Measurements from ENCODE around the gene GRIK4.
A peak's percentile ranks its signal among the peaks of the same experiment; 100 is the strongest.
"Not testable (repeated sequence)": the region's sequence is repeated elsewhere in the genome, so short reads cannot be mapped to it uniquely, and the experiment has no call there.

Gene GRIK4

GRCh38 chr11:120750647-120751549, 239.3 kb downstream of the GRIK4 start:
- DNase-seq, result no peak

- no peak for DNase-seq
Measured at GRCh38 chr11:120751550-120751949, 240.0 kb downstream of the GRIK4 start.

GRCh38 chr11:120752668-120753067, 241.1 kb downstream of the GRIK4 start:
- DNase-seq, result no peak

- DNase-seq, result peak; percentile 3
Measured at GRCh38 chr11:120756931-120757330, 245.4 kb downstream of the GRIK4 start.

- no peak for DNase-seq
Measured at GRCh38 chr11:120759046-120759445, 247.5 kb downstream of the GRIK4 start.

GRCh38 chr11:120765710-120766109, 254.2 kb downstream of the GRIK4 start:
- DNase-seq, result not testable (repeated sequence)

- DNase-seq, result no peak
Measured at GRCh38 chr11:120766318-120766717, 254.8 kb downstream of the GRIK4 start.

- DNase-seq, result no peak
Measured at GRCh38 chr11:120768949-120769348, 257.4 kb downstream of the GRIK4 start.

- DNase-seq, result no peak
Measured at GRCh38 chr11:120769906-120770305, 258.4 kb downstream of the GRIK4 start.

- no peak for DNase-seq
Measured at GRCh38 chr11:120771551-120772060, 260.1 kb downstream of the GRIK4 start.

- DNase-seq, result peak; percentile 8
Measured at GRCh38 chr11:120773501-120774031, 262.0 kb downstream of the GRIK4 start.

GRCh38 chr11:120774591-120775386, 263.2 kb downstream of the GRIK4 start:
- no peak for DNase-seq

GRCh38 chr11:120775986-120776951, 264.7 kb downstream of the GRIK4 start:
- no peak for DNase-seq

GRCh38 chr11:120778685-120779490, 267.3 kb downstream of the GRIK4 start:
- DNase-seq, result no peak

- DNase-seq, result no peak
Measured at GRCh38 chr11:120780239-120780638, 268.7 kb downstream of the GRIK4 start.

GRCh38 chr11:120781486-120782120, 270.1 kb downstream of the GRIK4 start:
- no peak for DNase-seq

GRCh38 chr11:120784566-120785251, 273.2 kb downstream of the GRIK4 start:
- no peak for DNase-seq

GRCh38 chr11:120785576-120785975, 274.0 kb downstream of the GRIK4 start:
- DNase-seq, result no peak

- no peak for DNase-seq
Measured at GRCh38 chr11:120786206-120786735, 274.7 kb downstream of the GRIK4 start.

GRCh38 chr11:120787224-120787623, 275.7 kb downstream of the GRIK4 start:
- DNase-seq, result not testable (repeated sequence)

Measured in hematopoietic multipotent progenitor cell treated with erythropoietin and hydrocortisone succinate and interleukin-3 and kit ligand, for 4 days (in vitro differentiated cells).